ENCODE measurements around the gene EED. TPM values are rescaled to one million over a fixed set of nuclear protein-coding genes. Genes with fewer than 3 reads are reported as not detected.
"Not testable (repeated sequence)": the region's sequence is repeated elsewhere in the genome, so short reads cannot be mapped to it uniquely, and the experiment has no call there.

Gene EED
- total and polyA plus RNA-seq, 4 donors, result 5.4 to 17.1 (median 8.2) TPM

GRCh38 chr11:86228269-86229038, 16.1 kb upstream of the EED start (continued):
- TF ChIP-seq, protein P1, sequence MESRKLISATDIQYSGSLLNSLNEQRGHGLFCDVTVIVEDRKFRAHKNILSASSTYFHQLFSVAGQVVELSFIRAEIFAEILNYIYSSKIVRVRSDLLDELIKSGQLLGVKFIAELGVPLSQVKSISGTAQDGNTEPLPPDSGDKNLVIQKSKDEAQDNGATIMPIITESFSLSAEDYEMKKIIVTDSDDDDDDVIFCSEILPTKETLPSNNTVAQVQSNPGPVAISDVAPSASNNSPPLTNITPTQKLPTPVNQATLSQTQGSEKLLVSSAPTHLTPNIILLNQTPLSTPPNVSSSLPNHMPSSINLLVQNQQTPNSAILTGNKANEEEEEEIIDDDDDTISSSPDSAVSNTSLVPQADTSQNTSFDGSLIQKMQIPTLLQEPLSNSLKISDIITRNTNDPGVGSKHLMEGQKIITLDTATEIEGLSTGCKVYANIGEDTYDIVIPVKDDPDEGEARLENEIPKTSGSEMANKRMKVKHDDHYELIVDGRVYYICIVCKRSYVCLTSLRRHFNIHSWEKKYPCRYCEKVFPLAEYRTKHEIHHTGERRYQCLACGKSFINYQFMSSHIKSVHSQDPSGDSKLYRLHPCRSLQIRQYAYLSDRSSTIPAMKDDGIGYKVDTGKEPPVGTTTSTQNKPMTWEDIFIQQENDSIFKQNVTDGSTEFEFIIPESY (IDR thresholded peaks at IDR 0.05), result no peak

GRCh38 chr11:86229039-86229330, 15.6 kb upstream of the EED start:
- H3K9ac ChIP-seq (ENCODE audit: low read depth in 1 of 2, low read length in 2 of 2); H3K27me3 ChIP-seq (ENCODE audit: control insufficient read depth in 4 of 4, insufficient read depth in 4 of 4, low read length in 3 of 4): not testable (repeated sequence)
- 94% methylated on average over 3 of the region's 3 CpGs for WGBS

DNA sequence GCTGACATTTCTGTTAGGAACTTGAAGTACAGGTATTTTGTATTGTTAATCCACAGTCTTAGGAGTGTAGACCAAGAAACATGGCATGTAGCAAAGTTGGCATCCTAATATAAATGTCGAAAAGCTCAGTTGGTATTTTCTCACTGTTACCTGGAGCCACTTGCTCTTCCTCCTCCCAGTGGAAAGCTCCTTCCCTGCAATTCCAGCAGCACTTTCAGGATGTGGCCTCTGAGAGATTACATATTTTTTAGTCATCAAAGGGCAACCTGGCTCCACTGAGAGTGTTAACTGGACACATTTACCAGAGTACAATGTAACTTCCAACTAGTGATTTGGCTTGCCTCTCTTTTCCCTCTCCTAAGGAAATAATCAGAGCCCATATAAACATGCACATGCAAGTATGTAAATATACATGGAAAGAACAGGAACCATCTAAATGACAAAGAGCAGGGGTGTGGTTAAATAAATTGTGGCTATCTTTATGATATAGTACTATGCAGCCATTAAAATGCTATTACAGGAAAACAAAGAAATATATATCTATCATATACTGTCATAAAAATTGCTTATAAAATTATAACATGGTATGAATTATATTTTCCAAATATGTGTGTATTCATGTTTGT, 14.3 kb upstream of the EED start:
- Histone ChIP-seq H3K36me3 (ENCODE audit: control insufficient read depth in 4 of 4, insufficient read depth in 3 of 4, low read depth in 1 of 4, low read length in 3 of 4) (no peaks in the 10 kb centered on the region), H3K4me1 (ENCODE audit: control insufficient read depth in 4 of 4, insufficient read depth in 4 of 4, low read length in 3 of 4) (no peaks in the 10 kb centered on the region), H3K9me3 (ENCODE audit: control insufficient read depth in 4 of 4, low read length in 3 of 4) (no peaks in the 10 kb centered on the region), H3K27me3 (ENCODE audit: control insufficient read depth in 4 of 4, insufficient read depth in 4 of 4, low read length in 3 of 4) (no peaks in the 10 kb centered on the region), H3K4me3 (ENCODE audit: low read depth in 1 of 3, low read length in 3 of 3) (no peak overlapping the region), H3K27ac (ENCODE audit: low read depth in 1 of 2, low read length in 2 of 2) (no peak overlapping the region), H3K9ac (ENCODE audit: low read depth in 1 of 2, low read length in 2 of 2) (no peak overlapping the region)
- no peak for DNase-seq (ENCODE audit: low spot score)
- 100% methylated on average over 1 of the region's 1 CpG for WGBS
- TF ChIP-seq, protein P1 (IDR thresholded peaks at IDR 0.05), result no peak
- TF ChIP-seq MAX (IDR thresholded peaks at IDR 0.05) (no peak), FOXA1 (IDR thresholded peaks at IDR 0.05) (no peak), TAF1 (conservative IDR thresholded peaks at IDR 0.05) (no peak), EGR1 (IDR thresholded peaks at IDR 0.05; ENCODE audit: low read depth in 2 of 2) (no peak)
- TF ChIP-seq, protein P2, sequence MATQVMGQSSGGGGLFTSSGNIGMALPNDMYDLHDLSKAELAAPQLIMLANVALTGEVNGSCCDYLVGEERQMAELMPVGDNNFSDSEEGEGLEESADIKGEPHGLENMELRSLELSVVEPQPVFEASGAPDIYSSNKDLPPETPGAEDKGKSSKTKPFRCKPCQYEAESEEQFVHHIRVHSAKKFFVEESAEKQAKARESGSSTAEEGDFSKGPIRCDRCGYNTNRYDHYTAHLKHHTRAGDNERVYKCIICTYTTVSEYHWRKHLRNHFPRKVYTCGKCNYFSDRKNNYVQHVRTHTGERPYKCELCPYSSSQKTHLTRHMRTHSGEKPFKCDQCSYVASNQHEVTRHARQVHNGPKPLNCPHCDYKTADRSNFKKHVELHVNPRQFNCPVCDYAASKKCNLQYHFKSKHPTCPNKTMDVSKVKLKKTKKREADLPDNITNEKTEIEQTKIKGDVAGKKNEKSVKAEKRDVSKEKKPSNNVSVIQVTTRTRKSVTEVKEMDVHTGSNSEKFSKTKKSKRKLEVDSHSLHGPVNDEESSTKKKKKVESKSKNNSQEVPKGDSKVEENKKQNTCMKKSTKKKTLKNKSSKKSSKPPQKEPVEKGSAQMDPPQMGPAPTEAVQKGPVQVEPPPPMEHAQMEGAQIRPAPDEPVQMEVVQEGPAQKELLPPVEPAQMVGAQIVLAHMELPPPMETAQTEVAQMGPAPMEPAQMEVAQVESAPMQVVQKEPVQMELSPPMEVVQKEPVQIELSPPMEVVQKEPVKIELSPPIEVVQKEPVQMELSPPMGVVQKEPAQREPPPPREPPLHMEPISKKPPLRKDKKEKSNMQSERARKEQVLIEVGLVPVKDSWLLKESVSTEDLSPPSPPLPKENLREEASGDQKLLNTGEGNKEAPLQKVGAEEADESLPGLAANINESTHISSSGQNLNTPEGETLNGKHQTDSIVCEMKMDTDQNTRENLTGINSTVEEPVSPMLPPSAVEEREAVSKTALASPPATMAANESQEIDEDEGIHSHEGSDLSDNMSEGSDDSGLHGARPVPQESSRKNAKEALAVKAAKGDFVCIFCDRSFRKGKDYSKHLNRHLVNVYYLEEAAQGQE (IDR thresholded peaks at IDR 0.05), result no peak

More at GRCh38 chr11:86229039-86229330, 15.6 kb upstream of the EED start:
- H3K9me3 ChIP-seq (ENCODE audit: control insufficient read depth in 4 of 4, low read length in 3 of 4); H3K36me3 ChIP-seq (ENCODE audit: control insufficient read depth in 4 of 4, insufficient read depth in 3 of 4, low read depth in 1 of 4, low read length in 3 of 4); H3K4me3 ChIP-seq (ENCODE audit: low read depth in 1 of 3, low read length in 3 of 3); H3K27ac ChIP-seq (ENCODE audit: low read depth in 1 of 2, low read length in 2 of 2); DNase-seq (ENCODE audit: low spot score); H3K4me1 ChIP-seq (ENCODE audit: control insufficient read depth in 4 of 4, insufficient read depth in 4 of 4, low read length in 3 of 4): not testable (repeated sequence)
